Mammary epithelial cell (primary cell): ENCODE results near the gene THSD7A.

Experiments
- EZH2 ChIP-seq: IDR thresholded peaks from 2 replicates; pipeline ENCODE4 v1.6.1; 2012; ENCODE audit warnings: low read length, inconsistent platforms, borderline replicate concordance
- TF ChIP-seq, protein P1 (sequence below), 2 donors: IDR thresholded peaks in 1 of 2; conservative IDR thresholded peaks in 1 of 2; 2 replicates each; pipeline ENCODE4 v1.5.1; 2011 to 2012; ENCODE audit warnings: inconsistent platforms in 2 of 2, low read length in 2 of 2, mild to moderate bottlenecking in 2 of 2, control low read depth in 1 of 2, low read depth in 1 of 2; ENCODE audit not compliant: insufficient read depth in 1 of 2; ENCODE audit errors: extremely low read depth in 1 of 2

DNA sequence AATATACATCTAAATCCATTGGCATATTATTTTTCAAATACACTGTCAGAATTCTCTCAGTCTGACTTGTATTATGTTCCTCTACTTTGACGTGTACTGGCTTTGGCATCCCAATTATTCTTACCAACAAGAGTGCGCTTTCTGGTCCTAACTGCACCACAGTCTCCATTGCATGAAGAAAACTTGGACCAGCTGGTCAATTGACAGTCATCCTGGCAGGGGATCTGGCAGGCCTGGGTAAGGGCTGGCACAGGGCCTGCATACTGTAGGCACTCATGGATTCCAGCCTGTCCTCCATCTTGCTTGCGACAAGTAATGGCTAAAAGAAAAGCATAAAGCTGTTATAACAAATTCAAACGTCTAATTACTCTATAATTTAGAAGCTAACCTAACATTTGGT is 384.9 kb downstream of the THSD7A start:
- TF ChIP-seq, protein P1, sequence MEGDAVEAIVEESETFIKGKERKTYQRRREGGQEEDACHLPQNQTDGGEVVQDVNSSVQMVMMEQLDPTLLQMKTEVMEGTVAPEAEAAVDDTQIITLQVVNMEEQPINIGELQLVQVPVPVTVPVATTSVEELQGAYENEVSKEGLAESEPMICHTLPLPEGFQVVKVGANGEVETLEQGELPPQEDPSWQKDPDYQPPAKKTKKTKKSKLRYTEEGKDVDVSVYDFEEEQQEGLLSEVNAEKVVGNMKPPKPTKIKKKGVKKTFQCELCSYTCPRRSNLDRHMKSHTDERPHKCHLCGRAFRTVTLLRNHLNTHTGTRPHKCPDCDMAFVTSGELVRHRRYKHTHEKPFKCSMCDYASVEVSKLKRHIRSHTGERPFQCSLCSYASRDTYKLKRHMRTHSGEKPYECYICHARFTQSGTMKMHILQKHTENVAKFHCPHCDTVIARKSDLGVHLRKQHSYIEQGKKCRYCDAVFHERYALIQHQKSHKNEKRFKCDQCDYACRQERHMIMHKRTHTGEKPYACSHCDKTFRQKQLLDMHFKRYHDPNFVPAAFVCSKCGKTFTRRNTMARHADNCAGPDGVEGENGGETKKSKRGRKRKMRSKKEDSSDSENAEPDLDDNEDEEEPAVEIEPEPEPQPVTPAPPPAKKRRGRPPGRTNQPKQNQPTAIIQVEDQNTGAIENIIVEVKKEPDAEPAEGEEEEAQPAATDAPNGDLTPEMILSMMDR (conservative IDR thresholded peaks at IDR 0.05 in 1 of 2, IDR thresholded peaks at IDR 0.05 in 1 of 2; ENCODE audit: extremely low read depth in 1 of 2, insufficient read depth in 1 of 2, low read depth in 1 of 2, low read length in 2 of 2) = no peak
- no peak for TF ChIP-seq EZH2
